KG1 (cell line): ENCODE data around the gene C11orf24.
"Not testable (repeated sequence)": the region's sequence is repeated elsewhere in the genome, so short reads cannot be mapped to it uniquely, and the experiment has no call there.

Experiments
- DNase-seq: peaks from one replicate; lab custom pipeline; 2025; lab: John Stamatoyannopoulos, UW

C11orf24 gene

DNA sequence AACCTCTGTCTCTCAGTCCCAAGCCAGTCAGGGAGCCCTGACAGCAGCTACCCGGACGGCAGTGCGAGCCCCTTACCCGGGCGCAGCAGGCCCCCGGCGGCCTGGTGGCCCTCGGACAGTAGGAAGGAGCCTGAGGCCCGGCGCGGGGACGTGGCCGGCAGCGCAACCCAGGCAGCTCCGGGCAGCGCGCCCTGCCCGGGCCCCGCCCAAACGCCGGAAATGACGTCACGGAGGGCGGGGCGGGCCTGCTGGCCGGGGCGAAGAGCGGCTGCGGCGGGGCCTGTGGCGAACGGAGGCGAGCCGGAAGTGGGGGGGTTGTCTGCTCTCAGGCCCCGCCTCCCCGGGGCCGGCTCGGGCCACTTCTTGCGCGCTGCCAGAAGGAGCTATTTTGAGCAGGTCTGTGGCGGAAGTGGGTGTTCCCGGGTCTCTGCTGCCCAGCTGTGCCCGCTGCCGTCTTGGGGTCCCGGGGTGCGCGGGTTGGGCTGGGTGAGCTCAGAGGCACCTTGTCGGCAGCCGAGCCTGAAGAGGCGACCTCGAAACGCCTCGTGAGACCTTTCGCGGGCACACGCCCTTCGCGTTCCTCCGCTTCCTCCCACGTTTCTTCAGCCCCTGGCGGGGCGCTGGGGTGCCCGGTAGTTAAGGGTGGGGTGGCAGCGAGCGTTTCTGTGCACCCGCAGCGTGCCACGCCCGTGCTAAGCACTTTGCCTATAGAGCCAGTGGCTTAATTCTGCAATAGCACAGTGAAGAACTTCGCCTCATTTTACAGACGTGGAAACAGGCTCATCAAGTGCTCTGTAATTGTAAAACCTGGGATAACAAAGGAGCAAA, at the start of gene C11orf24:
Gene C11orf24, minus strand, starts transcription at position 193 of the 828 bp plus-strand sequence. CDS start 8,206 bp downstream, outside the sequence.
- peak; percentile 96 for DNase-seq

DNA sequence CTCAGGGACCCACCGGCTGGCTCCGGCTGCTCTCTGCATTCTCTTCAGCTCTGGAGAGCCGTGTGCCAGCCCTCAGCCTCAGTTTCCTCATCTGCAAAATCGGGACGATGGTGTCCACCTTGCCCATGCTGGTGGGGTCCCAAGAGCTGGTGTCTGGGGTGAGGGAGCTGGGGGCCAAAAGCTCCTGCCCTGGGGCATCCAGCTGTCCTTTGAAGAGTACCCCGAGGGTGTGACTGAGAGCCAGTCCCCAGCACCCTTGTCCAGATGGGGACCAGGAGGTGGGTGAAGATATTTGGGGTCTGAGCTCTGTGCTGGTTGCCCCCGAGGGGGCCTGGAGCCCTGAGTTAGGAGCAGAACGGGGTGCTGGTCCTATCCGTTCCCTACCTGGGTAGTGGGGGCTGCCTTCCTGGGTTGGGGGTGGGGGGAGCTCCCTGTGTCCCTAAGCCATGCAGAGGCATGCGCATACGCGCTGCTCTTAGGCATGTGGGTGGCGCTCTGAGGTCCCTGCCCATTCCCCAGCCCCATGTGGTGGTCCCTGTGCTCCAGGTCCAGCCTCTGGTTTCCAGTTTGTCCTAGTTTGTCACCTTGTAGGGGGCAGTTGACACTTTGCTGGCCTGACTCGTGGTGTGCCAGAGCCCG, 45.5 kb upstream of the C11orf24 start:
- no peak for DNase-seq

DNA sequence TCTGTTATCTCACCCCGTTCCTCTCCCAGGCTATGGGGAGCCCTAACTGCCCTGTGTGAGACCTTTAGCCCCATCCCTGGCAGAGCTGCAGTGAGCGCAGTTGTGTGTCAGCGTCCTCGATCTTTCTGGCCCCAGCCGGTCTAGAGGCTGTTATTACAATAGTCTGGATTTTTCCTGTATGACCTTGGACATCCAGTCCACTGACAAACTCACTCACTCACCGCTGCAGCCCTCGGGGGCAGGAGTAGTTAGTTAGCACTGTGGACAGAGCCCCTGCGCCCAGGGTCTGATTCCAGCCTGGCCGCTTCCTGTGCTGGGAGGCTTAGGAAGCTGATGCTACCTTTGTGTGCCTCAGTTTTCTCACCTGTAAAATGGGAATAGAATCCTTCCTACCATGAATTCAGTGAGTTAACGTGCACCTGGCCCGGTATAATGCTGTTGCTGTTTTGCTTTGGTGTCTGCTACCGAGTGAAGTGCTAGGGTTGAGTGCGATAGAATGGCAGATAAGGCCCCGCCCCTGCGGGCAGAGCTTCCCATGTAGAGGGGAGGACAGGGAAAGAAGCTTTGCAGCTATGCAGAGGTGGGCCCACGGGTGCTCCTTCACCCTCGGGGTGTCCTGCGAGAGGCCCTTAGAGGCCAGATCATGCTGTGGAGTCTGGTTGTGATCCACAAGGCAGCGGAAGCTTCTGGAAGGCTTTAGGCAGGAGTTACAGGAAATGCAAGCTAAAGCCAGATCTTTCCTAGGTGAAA, 43.6 kb upstream of the C11orf24 start:
- DNase-seq = no peak

DNA sequence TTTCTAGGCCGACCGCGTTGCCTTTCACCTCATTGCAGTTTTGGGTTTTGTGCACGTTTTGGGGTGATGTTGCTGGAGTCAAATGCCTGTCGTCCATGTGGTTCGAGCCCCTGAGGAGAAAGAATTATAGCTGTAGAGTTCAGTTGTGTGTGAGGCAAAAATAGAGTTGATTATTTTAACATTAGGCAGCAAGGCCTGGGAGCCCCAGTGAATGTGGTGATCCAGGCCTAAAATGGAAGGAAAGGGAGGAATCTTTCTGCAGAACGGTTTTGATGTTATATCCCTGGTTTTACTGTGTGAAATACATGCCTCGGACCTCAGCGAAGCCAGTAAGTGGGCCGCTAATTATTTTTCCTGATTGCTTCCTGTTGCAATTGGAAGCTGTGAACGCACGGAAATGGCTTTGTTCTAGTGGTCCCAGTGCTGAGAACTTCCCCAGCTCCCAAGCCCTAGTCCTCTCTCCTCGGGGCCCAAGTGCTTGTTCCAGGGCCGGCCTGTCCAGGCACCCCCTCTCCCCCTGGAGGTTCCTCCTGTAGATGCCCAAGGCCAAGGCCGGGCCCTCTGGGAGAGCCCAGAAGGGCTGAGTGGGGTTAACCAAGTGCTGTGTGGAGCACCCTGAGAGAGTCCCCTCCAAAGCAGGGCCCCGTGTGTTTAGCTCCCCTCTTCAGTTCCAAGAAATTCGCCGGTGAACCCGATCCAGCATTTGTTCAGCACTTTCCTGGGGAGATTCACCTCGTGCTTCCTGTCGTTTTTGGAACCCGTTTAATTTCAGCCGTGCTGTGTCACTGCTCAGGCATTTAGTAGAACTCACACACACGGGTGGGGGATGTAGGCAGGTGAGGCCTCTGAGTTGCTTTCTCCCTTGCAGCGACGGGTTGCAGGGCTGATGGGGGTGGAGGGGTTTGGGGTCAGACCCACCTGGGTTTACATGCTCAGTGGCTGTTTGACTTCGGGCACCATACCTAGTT, 42.7 kb upstream of the C11orf24 start:
- DNase-seq = no peak

DNA sequence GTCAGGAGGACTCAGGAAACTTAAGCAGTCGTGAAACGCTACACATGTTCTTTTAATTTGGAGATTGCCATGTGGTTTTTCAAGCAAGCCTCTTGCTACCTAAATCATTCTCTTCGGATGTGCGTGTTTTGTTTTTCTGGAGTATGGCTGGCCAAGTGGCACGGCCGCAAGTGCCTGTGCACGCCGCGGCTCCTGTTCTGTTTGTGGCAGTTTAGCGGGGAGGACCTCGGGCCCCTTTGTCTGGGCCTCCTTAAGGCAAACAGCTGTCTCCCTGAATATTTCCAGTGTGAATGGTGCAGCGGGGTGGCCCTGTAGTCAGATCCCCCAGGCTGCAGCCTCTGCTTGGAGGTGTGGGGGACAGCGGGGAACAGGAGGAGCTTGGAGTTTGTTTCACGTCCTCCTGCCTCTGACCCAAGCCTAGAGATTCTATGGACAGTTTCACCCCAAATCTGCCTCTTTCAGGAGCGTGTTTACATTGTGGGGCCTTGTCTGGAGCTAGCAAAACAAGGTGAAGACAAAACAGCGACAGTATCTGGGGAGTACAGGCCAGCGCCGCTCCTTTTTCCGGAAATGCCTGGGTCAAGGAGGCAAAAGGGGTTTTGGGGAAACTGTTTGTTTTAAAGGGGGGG, 41.9 kb upstream of the C11orf24 start:
- DNase-seq = peak; percentile 35

DNA sequence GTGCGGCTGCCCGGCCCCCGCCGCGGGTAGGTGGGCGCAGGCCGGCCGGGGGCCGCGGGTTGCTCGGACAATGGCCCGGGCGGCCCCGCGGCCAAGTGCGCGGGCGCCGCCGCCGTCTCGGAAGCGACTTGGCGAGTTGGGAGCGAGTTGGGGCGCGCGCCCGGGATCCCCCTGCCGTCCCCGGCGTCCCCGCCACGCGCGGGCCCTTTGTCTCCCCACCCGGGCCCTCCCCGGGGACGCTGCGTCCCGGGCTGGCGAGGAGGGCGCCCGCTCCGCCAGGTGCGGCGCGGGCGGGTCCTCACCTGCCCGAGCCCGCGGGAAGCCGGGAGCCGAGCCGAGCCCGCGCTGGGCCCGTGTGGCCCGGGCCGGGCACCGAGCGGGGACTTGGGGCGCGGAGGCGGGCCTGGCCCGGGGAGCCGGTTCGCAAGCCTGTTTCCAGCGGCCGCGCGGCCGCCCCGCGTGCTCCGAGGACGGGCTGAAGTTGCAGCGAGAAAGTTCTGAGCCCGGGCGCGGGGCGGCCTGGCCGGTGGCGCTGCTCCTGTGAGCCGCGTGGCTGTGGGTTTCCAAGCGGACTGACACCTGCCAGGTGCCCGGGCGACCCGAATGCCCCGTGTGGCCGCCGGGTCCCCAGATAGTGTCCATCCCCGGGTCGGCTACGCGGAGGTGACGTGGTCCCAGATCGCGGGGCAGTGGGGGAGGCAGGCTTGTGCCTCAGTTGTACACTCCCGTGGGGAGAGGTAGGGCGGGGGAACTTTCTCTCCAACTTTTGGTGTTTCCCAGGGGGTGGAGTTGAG, 41.2 kb upstream of the C11orf24 start:
- DNase-seq = no peak

DNA sequence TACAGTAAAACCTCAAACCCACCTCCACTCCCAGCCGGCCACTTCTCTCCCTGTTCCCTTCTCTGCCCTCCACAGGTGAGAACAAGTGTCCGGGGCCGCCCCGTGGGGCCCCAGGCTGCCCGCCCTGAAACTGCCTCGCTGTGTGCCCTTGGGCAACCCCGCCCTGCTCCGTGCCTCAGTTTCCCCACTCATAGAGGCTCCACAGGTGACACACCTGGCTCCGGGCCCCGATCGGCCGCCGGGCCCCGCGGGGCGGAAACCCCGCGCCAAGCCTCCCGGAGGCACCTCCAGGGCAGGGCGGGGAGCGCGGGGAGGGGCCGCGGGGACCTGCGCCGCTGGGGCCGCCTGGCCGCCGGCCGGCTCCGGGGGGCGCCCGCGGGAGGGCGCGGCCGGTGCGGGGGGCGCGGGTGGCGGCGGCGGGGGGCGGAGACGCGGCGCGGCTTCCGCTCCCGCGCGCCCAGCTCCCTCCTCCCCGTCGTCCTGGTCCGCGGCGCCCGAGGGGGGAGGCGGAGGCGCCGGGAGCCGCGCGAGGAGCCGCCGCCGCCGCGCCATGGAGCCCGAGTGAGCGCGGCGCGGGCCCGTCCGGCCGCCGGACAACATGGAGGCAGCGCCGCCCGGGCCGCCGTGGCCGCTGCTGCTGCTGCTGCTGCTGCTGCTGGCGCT, 40.5 kb upstream of the C11orf24 start, which contains the start of gene LRP5:
Gene LRP5, plus strand, starts transcription at position 475 of the 663 bp plus-strand sequence. Its CDS starts 124 bp downstream, at position 599.
- DNase-seq = no peak

DNA sequence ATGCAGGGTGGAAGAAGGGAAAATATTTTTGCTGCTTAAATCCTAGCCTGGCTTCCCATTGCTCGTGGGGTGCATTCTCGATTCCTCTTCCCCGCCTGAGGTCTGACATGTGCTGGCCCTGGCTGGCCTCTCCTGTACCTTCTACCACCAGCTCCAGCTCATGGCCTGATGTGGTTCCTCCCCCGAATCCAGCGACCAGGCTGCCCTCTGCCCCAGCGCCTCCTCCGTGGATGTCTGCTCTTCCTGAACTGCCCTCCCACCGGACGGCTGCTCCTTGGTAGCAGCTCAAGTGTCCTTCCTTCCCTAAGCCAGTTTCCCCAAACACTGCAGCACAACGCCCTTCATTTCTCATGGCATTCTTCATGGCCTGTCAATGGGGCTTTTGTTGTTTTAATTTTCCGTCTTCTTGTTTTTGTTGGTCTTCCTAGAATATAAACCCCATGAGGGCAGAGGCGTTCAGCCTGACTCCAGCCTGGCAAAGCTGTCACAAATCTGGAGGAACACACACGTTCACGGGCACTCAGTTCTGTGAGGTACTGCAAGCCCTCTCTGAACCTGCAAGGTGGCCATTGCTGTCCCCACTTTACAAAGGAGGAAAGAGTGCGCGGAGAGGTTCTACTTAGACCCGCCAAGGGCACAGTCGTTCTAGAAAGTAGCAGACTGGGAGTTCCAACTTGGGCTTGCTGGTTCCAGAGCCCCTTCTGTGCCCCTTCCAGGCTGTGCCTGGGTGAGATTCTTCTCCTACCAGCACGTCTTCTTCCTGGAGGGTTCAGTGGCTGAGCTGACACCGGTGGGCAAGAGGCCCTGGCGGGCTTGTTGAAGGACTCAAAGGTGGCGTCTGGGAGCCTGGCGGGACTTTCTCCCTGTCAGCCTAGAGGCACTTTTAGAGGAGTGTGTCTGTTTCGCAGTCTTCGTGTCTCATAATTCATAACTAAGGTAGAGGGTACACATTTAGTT, 39.7 kb upstream of the C11orf24 start:
- no peak for DNase-seq

DNA sequence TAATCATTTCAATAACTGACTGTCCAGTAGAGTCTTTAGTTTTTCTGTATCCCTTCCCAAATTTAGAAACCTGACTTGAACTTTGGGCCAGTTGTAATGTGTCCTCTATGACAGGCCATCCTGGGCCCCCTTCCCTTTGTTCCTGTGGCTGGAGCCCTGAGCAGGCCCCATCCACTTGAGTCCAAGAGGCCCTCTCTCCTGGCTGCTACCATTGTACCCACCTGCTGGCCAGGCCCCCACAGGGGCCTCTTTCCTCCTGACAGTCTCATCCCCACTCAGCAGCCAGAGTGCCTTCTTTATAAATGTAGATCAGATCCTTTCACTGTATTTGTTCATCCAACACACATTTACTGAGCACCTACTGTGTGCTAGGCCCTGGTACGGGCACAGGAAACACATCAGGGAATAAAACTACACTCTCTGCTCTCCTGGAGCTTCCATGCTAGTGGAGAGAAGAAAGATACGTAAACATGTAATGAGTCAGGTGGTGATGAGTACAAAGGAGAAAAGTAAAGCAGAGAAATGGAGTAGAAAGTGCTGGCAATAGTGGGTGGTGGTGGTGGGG, 37.9 kb upstream of the C11orf24 start:
- no peak for DNase-seq

DNA sequence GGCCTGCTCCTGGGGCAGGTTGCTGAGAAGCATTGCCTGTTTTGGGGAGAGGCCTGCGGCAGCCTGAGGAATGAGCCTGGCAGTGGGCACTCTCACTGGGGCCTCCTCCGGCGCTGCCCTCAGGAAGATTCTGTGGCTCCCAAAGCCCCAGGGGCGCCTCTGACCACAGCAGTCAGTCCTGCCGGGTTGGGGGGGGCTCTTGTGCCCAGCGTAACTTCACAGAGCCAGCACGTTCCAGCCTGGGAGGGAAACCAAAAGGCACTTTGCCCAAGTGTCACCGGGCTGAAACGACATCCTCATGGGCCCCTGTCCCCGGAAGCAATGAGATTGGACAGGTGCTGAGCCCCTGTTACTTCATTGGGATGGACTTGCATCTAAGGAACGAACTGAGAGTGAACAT, 36.3 kb upstream of the C11orf24 start:
- no peak for DNase-seq

DNA sequence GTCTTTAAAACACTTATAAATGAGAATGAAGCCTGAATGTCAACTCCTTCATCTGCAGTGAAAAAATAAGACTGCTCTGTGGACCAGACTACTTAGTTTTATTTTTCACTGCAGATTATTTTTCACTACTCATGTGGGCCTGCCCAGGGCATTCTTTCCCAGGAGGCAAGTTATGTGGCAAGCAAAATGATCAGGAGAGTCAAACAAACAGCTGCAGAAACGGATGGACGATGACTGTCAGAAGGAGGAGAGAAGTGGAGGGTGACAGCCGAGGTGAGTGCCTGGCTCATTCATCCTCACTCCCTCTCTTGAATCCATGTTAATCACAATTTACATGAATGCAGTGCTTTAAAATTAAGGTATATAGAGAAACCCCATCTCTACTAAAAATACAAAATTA, 34.9 kb upstream of the C11orf24 start:
- DNase-seq = no peak

DNA sequence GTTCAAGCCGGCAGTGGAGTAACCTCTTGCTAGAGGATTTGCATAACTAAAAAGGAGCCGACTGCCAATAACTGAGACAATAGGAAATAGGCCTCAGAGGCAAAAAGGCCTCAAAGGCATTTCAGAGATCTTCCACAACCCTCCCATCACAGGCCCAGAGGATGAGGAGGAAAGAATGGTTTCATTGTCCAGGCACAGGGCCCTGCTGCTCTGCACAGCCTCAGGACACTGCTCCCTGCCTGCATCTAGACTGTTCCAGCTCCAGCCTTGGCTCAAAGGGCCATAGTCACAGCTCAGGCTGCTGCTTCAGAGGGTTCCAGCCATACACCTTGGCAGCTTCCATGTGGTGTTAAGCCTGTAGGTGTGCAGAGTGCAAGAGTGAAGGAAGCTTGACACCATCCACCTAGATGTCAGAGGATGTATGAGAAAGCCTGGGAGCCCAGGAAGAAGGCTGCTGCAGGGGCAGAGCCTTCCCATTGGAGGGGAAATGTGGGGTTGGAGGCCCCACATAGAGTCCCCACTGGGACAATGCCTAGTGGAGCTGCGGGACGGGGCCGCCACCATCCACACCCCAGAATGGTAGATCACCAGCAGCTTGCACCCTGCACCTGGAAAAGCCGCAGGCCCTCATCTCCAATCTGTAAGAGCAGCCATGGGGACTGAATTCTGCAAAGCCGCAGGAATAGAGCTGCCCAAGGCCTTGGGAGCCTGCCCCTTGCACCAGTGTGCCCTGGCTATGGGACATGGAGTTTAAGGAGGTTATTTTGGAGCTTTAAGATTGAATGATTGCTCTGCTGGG, 32.4 kb upstream of the C11orf24 start:
- DNase-seq = no peak

DNA sequence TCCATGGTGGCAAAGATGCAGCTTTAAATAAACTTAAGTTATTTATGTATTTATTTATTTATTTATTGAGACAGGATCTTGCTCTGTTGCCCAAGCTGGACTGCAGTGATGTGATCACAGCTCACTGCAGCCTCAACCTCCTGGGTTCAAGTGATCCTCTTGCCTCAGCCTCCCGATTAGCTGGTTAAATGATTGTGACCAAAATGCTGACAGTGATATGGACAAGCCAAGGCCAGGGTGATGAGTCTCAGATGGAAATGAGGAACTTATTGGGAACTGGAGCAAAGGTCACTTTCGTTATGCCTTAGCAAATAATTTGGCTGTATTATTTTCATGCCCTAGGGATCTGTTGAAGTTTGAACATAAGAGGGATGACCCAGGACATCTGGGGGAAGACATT, 31.3 kb upstream of the C11orf24 start:
- DNase-seq = no peak

DNA sequence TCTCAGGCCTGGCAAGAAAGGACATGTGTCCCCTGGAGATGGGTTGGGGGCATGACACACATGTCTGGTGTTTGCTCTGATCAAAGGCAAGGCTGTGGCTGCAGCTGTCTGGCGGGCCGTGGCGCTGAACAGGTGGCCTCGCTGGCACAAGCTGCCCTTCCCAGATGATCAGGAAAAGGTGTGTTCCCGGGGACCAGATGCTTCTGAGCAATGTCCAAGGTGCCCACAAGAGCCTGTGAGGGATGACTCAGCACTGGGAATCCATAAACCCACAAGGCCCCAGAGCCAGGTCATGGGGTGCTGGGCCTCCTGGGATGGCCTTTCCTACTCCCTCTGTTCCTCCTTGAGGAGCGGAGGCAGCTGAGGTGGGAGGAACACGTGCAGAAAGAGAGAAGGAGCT, 30.9 kb upstream of the C11orf24 start:
- DNase-seq = no peak

DNA sequence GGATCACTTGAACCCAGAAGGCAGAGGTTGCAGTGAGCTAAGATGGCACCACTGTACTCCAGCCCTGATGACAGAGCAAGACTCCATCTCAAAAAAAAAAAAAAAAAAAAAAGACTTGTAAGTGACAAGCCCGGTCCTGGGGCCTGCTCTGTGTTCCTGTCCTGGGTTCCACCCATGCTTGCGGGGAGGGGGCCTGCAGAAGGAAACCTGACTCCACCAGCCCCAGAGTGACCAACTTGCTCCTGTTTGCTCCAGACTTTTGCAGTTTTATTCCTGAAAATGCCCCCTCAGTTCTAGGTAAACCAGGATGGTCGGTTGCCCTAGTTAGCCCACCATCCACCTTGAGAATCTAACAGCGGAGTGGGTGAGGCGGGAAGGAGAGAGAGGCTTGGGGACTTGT, 30.5 kb upstream of the C11orf24 start:
- no peak for DNase-seq

DNA sequence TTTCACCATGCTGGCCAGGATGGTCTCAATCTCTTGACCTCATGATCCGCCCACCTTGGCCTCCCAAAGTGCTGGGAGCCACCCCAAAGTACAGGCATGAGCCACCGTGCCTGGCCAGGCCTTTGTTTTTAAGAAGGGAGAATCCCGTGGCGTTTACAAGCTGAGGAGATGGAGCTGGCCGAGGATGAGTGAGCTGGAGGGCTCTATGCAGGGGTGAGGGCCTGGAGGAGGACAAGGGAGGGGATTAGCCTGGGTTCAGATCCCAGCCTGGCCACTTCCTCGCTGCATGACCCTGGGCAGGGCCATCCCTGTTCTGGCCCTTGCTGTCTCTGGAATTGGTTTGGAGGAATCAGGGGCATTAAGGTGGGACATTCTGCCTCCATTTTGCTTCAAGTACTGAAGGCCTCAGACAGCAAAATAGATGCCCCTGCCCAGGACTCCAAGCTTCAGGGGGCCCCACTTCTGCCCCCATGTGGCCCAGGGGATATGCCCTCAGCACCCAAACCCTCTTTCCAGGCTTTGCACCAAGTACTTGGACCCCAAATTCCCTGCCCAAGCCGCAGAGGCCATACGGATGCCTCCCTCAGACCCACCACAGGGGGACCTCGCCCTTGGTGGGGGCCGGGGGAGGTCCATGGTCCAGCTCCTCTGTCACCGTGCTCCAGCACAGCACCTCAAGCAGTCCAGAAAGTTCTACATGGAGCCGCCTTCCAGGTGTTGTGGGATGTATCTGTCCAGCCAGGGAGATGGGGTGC, 28.5 kb upstream of the C11orf24 start:
- no peak for DNase-seq

DNA sequence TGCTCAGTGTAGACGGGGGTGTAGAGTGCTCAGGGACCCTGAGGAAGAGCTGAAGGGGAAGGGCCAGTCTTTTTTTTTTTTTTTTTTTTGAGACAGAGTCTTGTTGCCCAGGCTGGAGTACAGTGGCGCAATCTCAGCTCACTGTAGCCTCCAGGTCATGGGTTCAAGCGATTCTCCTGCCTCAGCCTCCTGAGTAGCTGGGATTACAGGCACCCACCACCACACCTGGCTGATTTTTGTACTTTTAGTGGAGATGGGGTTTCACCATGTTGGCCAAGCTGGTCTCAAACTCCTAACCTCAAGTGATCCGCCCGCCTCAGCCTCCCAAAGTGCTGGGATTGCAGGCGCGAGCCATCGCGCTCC, 27.7 kb upstream of the C11orf24 start:
- DNase-seq = not testable (repeated sequence)
